PC-9 (cell line): Measurements from ENCODE around the gene FAM43B. TPM values are rescaled to one million over a fixed set of nuclear protein-coding genes. Genes with fewer than 3 reads are reported as not detected.
A peak's percentile ranks its signal among the peaks of the same experiment; 100 is the strongest.

Experiments
- BruUV-seq: library from RNA; stranded (reverse); fragments of 400-500 nt; replicated peaks from 2 replicates; lab custom pipeline; 2021; lab: Mats Ljungman, UMichigan
- CTCF ChIA-PET: fragments of 300-600 bp; sonication (Branson Sonifier 250); formaldehyde crosslinking; loops from one replicate; lab custom pipeline; 2022; ENCODE audit warnings: antibody characterized with exemption; lab: Charles Lee
- POLR2A ChIA-PET: fragments of 300-600 bp; sonication (Branson Sonifier 250); formaldehyde crosslinking; loops from one replicate; lab custom pipeline; 2022; ENCODE audit warnings: antibody characterized with exemption; ENCODE audit not compliant: unreplicated experiment; lab: Charles Lee
- DNase-seq, 2 experiments: peaks; one replicate each; pipeline versions ENCODE4 v3.0.0 to v3.0.0-alpha.2; 2015 to 2022; ENCODE audit warnings: mixed read lengths in 1 of 2
- H2AFZ ChIP-seq: fragments of 200-600 bp; sonication (generic); 2 replicates; pipeline ENCODE4 v1.8.1; 2017; ENCODE audit warnings: antibody characterized with exemption
- H3F3A ChIP-seq: fragments of 200-600 bp; sonication (generic); 2 replicates; pipeline ENCODE4 v1.8.1; 2017; ENCODE audit warnings: antibody characterized with exemption, mild to moderate bottlenecking, low read depth; ENCODE audit not compliant: insufficient read depth
- H3K27ac ChIP-seq: fragments of 200-600 bp; sonication (generic); 2 replicates; pipeline ENCODE4 v1.6.1; 2016; ENCODE audit warnings: mixed run types
- H3K27me3 ChIP-seq: fragments of 200-600 bp; sonication (generic); 2 replicates; pipeline ENCODE4 v1.6.1; 2016; ENCODE audit warnings: low read depth, mixed run types; ENCODE audit not compliant: insufficient read depth
- H3K36me3 ChIP-seq: fragments of 200-600 bp; sonication (generic); 2 replicates; pipeline ENCODE4 v1.6.1; 2016; ENCODE audit warnings: low read depth, mixed run types
- H3K4me1 ChIP-seq: fragments of 200-600 bp; sonication (generic); replicated peaks from 2 replicates; pipeline ENCODE4 v1.6.1; 2016; ENCODE audit warnings: mixed run types; ENCODE audit not compliant: insufficient read depth
- H3K4me2 ChIP-seq: fragments of 200-600 bp; sonication (generic); 2 replicates; pipeline ENCODE4 v1.6.1; 2017; ENCODE audit warnings: mixed run types
- H3K4me3 ChIP-seq: fragments of 200-600 bp; sonication (generic); 2 replicates; pipeline ENCODE4 v1.6.1; 2016; ENCODE audit warnings: mixed run types
- H3K79me2 ChIP-seq: fragments of 200-600 bp; sonication (generic); 2 replicates; pipeline ENCODE4 v1.6.1; 2017; ENCODE audit warnings: low read depth, mixed run types
- H3K9me2 ChIP-seq: fragments of 200-600 bp; sonication (generic); 2 replicates; pipeline ENCODE4 v1.8.1; 2017; ENCODE audit warnings: mild to moderate bottlenecking; ENCODE audit not compliant: insufficient read depth
- H3K9me3 ChIP-seq: fragments of 200-600 bp; sonication (generic); 2 replicates; pipeline ENCODE4 v1.8.1; 2016; ENCODE audit warnings: low read depth; ENCODE audit not compliant: insufficient read depth
- H4K20me1 ChIP-seq: fragments of 200-600 bp; sonication (generic); 2 replicates; pipeline ENCODE4 v1.8.1; 2017; ENCODE audit not compliant: insufficient read depth
- EZH2 ChIP-seq: fragments of 200-600 bp; sonication (generic); IDR thresholded peaks from 2 replicates; pipeline ENCODE4 v1.8.0; 2017; ENCODE audit warnings: antibody characterized with exemption, low read depth
- intact Hi-C: fragments of 100-400 bp; cut with micrococcal nuclease; formaldehyde crosslinking; loops from one replicate; pipeline ENCODE4 v1.10.0; 2022; ENCODE audit not compliant: unreplicated experiment
- total RNA-seq: library from RNA; stranded (reverse); gene quantifications from 2 replicates; pipeline ENCODE4 v1.2.3, GENCODE V29; 2021
- TF ChIP-seq, protein P1 (sequence below): fragments of 200-600 bp; sonication (generic); conservative IDR thresholded peaks from 2 replicates; pipeline ENCODE4 v1.6.1; 2017; ENCODE audit warnings: mixed run types, antibody characterized with exemption, mild to moderate bottlenecking, moderate library complexity

The FAM43B gene
- total RNA-seq, 1 experiment from 2014 or later = not detected

DNA sequence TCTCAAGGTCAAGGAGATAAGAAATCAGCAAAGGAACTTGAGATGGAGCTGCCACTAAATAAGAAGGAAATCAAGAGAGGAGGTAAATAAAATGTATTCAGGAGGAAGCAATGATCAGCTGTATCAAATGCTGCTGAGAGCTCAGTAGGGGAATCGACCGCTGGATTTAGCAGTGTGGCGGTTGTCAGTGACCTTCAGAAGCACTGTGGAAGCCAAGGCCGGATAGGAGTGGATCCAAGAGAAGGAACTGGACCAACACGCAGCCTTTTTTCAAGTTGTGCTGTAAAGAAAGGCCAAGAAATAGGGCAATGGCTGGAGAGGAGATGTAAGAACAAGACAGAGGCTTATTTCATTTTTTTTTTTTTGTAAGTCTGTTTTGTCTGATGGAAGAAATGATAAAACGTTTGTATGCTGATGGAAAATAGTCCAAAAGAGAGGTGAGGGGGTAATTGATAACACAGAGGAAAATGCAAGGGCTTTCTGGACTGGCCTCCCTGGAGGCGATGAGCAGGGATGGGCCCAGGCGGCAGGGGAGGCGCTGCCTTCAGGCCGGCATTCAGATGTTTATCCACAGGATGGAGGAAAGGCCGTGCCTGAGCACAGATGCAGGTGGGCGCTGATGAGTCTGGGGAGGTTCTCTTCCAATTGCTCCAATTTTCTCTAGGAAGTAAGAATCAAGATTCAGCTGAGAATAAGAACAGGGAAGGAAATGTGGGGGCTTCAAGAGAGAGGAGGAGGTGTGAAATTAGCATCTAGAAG is 17.5 kb upstream of the FAM43B start:
- H3K9me3 ChIP-seq = no peaks in the 10 kb centered on the region
- H3K4me3 ChIP-seq = no peak overlapping the region
- H3K36me3 ChIP-seq = no peaks in the 10 kb centered on the region
- intact Hi-C loops = no loop called here
- no peak for DNase-seq
- H3K27ac ChIP-seq = no peak overlapping the region
- no peaks in the 10 kb centered on the region for H3K9me2 ChIP-seq
- no peaks in the 10 kb centered on the region for H3K79me2 ChIP-seq
- H3K4me2 ChIP-seq = no peak overlapping the region
- H3F3A ChIP-seq = peaks cover 21% of the 10 kb centered on the region
- ChIA-PET POLR2A (interaction anchor here (0.5 kb wide), 1 partner anchor 275 kb away, joined by 3 read pairs; no protein-coding TSS in a partner anchor), CTCF (no interaction called here)
- no peak overlapping the region for H2AFZ ChIP-seq
- BruUV-seq = no TSS peak
- H3K27me3 ChIP-seq = no peaks in the 10 kb centered on the region
- H3K4me1 ChIP-seq = peaks cover 38% of the 10 kb centered on the region
- no peak for TF ChIP-seq EZH2
- TF ChIP-seq, protein P1, sequence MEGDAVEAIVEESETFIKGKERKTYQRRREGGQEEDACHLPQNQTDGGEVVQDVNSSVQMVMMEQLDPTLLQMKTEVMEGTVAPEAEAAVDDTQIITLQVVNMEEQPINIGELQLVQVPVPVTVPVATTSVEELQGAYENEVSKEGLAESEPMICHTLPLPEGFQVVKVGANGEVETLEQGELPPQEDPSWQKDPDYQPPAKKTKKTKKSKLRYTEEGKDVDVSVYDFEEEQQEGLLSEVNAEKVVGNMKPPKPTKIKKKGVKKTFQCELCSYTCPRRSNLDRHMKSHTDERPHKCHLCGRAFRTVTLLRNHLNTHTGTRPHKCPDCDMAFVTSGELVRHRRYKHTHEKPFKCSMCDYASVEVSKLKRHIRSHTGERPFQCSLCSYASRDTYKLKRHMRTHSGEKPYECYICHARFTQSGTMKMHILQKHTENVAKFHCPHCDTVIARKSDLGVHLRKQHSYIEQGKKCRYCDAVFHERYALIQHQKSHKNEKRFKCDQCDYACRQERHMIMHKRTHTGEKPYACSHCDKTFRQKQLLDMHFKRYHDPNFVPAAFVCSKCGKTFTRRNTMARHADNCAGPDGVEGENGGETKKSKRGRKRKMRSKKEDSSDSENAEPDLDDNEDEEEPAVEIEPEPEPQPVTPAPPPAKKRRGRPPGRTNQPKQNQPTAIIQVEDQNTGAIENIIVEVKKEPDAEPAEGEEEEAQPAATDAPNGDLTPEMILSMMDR = no peak
- H4K20me1 ChIP-seq = no peaks in the 10 kb centered on the region

DNA sequence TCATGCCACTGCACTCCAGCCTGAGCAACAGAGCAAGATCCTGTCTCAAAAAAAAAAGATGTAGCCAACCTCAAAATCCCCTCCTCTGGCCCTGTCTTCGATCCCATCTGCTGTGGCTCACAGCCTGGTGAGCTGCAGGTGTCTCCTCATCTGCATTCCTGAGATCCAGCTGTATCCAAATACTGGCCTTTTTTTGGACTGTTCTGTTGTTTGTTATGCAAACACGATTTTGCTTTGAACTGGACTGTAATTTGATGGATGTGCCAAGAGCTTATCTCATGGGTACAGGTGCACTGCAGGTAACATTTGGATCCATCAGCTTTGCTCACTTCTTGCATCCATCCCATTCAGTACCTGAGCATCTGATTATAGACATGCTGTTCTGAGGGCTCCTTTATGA is 14.1 kb upstream of the FAM43B start:
- Histone ChIP-seq H3K4me3 (no peak overlapping the region), H3K79me2 (no peaks in the 10 kb centered on the region), H3K27me3 (no peaks in the 10 kb centered on the region), H3K36me3 (no peaks in the 10 kb centered on the region), H4K20me1 (no peaks in the 10 kb centered on the region), H3F3A (peaks cover 17% of the 10 kb centered on the region), H2AFZ (no peak overlapping the region), H3K4me2 (no peak overlapping the region), H3K4me1 (peaks cover 33% of the 10 kb centered on the region), H3K9me3 (no peaks in the 10 kb centered on the region), H3K9me2 (no peaks in the 10 kb centered on the region), H3K27ac (no peak overlapping the region)
- intact Hi-C loops = no loop called here
- ChIA-PET POLR2A (no interaction called here), CTCF (no interaction called here)
- BruUV-seq = no TSS peak
- TF ChIP-seq EZH2 = no peak
- TF ChIP-seq, protein P1 = no peak
- no peak for DNase-seq

DNA sequence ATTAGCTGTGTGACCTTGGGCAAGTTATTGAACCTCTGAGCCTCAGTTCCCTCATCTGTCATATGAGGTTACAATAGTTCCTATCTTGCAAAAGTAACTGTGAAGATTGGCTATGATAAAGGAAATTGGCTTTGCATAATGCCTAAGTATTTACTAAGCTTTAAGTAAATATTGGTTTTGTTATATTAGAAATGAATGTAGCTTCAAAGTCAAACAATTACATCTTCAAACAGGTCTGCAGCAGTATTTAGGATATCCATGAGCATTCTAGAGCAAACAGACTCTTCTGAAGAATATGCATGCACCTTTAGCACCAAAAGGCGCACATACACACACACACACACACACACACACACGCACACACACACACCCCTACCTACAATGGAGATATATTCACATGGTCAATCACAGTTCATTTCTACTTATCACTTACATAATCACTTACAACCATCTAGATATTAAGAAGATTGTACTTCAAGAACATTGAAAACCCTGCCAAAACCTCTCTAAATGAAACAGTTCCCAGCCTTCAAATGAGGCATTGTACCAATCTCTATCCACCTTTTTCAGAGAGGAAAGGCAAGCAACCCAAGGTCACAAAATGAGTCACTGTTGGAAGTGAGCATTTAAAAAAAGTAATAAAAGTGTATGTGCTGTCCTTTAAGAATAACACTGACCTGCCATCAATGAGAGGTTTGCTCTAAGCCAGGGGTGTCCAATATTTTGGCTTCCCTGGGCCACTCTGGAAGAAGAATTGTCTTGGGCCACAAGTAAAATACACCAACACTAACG is 13.4 kb upstream of the FAM43B start:
- Histone ChIP-seq H3K36me3 (no peaks in the 10 kb centered on the region), H3K27me3 (no peaks in the 10 kb centered on the region), H3K4me1 (peaks cover 25% of the 10 kb centered on the region), H3K4me2 (peak overlapping the region; percentile 10; the same call in 1 of the 2 replicates), H4K20me1 (no peaks in the 10 kb centered on the region), H2AFZ (no peak overlapping the region), H3K27ac (no peak overlapping the region), H3F3A (peaks cover 17% of the 10 kb centered on the region), H3K4me3 (no peak overlapping the region), H3K9me2 (no peaks in the 10 kb centered on the region), H3K9me3 (no peaks in the 10 kb centered on the region), H3K79me2 (no peaks in the 10 kb centered on the region)
- ChIA-PET CTCF (no interaction called here), POLR2A (no interaction called here)
- TF ChIP-seq, protein P1 = no peak
- no peak for TF ChIP-seq EZH2
- intact Hi-C loops = no loop called here
- BruUV-seq = no TSS peak
- DNase-seq = peak in 1 of 2 experiments; percentile 62
